ENCODE measurements around the gene DNAH1. TPM values are rescaled to one million over a fixed set of nuclear protein-coding genes. Genes with fewer than 3 reads are reported as not detected.

DNAH1 gene
- total RNA-seq, 2 donors from 2014 or later: 7.0 to 9.1 TPM

DNA sequence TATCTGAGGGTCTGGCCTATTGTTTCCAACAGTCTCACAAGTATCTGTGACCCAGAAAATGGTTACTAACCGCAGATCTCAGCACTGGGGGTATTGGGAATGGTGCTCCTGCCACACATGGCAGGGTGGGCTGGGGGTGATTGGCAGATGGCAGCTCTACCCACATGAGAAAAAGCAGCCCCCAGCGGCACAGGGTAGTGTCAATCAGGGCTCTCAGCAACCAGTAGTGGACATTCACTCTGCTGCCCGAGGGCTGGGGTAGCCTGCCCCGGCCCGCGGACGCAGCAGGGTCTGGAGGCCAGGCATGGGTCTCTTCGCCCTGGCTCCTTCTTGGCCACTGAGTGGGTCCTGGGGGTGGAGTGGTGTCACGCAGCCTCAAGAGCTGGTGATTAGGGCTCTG is 8.6 kb downstream of the DNAH1 start:
- no peak overlapping the region for H3K9ac ChIP-seq (ENCODE audit: low read depth in 2 of 2, low read length in 2 of 2)
- TF ChIP-seq CTCF (IDR thresholded peaks at IDR 0.05): no peak
- no peak for DNase-seq
- H3K9me3 ChIP-seq: no peaks in the 10 kb centered on the region
- no peaks in the 10 kb centered on the region for H3K36me3 ChIP-seq
- no peak overlapping the region for H3K27ac ChIP-seq
- no peaks in the 10 kb centered on the region for H3K4me1 ChIP-seq
- H3K4me3 ChIP-seq: no peak overlapping the region
- intact Hi-C loops (cut with DNase I): no loop called here
- no peaks in the 10 kb centered on the region for H3K27me3 ChIP-seq

- Histone ChIP-seq H3K4me3 (no peak overlapping the region), H3K27ac (no peak overlapping the region), H3K27me3 (no peaks in the 10 kb centered on the region), H3K9me3 (no peaks in the 10 kb centered on the region), H3K4me1 (no peaks in the 10 kb centered on the region), H3K36me3 (no peaks in the 10 kb centered on the region), H3K9ac (ENCODE audit: low read depth in 2 of 2, low read length in 2 of 2) (no peak overlapping the region)
- DNase-seq: no peak
- TF ChIP-seq CTCF (IDR thresholded peaks at IDR 0.05): no peak
- intact Hi-C loops (cut with DNase I): no loop called here
These were observed 9.6 kb downstream of the DNAH1 start for GRCh38 chr3:52325686-52326085.

DNA sequence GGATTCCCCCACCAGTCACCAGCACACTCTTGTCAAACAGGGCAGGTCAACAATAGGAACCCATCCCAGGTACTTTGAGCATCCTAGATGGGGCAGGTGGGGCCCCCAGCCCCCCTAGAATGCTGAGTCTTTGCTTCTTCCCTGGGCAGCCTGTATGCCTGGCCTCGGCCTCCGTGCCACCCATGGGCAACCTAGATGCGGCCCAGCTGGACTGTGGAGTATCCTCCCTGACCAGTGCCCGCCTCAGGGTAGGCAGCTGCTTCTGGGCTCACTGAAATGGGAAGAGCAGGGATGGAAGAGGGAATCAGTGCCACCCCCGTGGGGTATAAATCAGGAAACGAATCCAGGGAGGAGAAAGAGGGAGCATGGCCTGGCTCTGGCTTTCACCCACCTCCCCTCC is 10.9 kb downstream of the DNAH1 start:
- Histone ChIP-seq H3K36me3 (no peaks in the 10 kb centered on the region), H3K4me1 (no peaks in the 10 kb centered on the region), H3K27me3 (no peaks in the 10 kb centered on the region), H3K4me3 (no peak overlapping the region), H3K9ac (ENCODE audit: low read depth in 2 of 2, low read length in 2 of 2) (no peak overlapping the region), H3K9me3 (no peaks in the 10 kb centered on the region), H3K27ac (no peak overlapping the region)
- no peak for TF ChIP-seq CTCF (IDR thresholded peaks at IDR 0.05)
- intact Hi-C loops (cut with DNase I): no loop called here
- DNase-seq: no peak

DNA sequence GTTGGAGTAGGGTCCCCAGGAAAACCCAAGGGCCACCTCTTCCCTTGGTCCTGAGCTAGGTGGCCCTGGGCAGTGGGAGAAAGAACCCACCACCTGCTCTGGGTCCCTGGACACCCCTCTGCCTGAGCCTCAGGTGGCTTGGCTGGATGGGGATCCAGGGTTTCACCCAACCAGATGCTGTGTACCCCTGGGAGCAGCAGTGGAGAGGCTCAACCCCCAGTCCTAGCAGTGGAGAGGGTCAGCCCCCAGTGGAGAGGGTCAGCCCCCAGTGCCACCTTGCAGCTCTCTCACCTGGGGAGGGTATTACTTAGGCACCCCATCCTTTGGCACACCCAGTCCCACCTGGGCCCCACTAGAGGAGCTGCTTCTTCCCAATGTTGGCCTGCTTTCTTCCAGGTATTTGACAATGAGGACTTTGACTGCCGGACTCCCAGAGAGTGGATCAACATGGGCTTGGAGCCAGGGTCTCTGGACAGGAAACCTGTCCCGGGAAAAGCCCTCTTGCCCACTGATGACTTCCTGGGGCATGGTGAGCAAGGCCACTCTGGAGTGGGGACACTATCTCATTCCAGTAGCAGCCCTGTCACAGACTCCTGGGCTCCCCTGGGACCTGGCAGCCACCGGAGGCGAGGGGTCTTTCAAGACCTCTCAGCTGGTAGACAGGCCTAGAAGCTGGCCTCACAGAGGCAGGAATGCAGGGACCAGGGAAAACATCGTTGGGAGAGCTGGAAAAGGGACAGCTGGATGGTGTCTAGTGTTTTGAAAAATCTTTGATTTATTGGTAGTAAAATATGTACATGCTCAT is 11.6 kb downstream of the DNAH1 start:
- TF ChIP-seq CTCF (IDR thresholded peaks at IDR 0.05): no peak
- no peaks in the 10 kb centered on the region for H3K4me1 ChIP-seq
- H3K27me3 ChIP-seq: no peaks in the 10 kb centered on the region
- no peak for DNase-seq
- H3K4me3 ChIP-seq: no peak overlapping the region
- intact Hi-C loops (cut with DNase I): no loop called here
- H3K9me3 ChIP-seq: no peaks in the 10 kb centered on the region
- H3K9ac ChIP-seq (ENCODE audit: low read depth in 2 of 2, low read length in 2 of 2): no peak overlapping the region
- H3K27ac ChIP-seq: no peak overlapping the region
- H3K36me3 ChIP-seq: no peaks in the 10 kb centered on the region

- no peak for DNase-seq
- no peak overlapping the region for H3K9ac ChIP-seq (ENCODE audit: low read depth in 2 of 2, low read length in 2 of 2)
- TF ChIP-seq CTCF (IDR thresholded peaks at IDR 0.05): no peak
- no peak overlapping the region for H3K27ac ChIP-seq
- no peaks in the 10 kb centered on the region for H3K36me3 ChIP-seq
- no peaks in the 10 kb centered on the region for H3K27me3 ChIP-seq
- H3K4me1 ChIP-seq: no peaks in the 10 kb centered on the region
- no peaks in the 10 kb centered on the region for H3K9me3 ChIP-seq
- intact Hi-C loops (cut with DNase I): no loop called here
- no peak overlapping the region for H3K4me3 ChIP-seq
These were observed 12.5 kb downstream of the DNAH1 start for GRCh38 chr3:52328536-52329080.

All from colonic mucosa (tissue), 4 donors.